Measurements from ENCODE around the gene RFX1. TPM values are rescaled to one million over a fixed set of nuclear protein-coding genes. Genes with fewer than 3 reads are reported as not detected.

The RFX1 gene
- total RNA-seq, 2 experiments from 2014 or later = 4.4 to 17.4 TPM

GRCh38 chr19:13995878-13996765, 10.0 kb downstream of the RFX1 start:
- POLR2A ChIA-PET = interaction anchor here (0.7 to 0.9 kb wide), 2 partner anchors 9 kb away, joined by 5 to 7 read pairs; no protein-coding TSS in a partner anchor
- peaks cover 59% of the 10 kb centered on the region for H3K36me3 ChIP-seq (ENCODE audit: insufficient read depth, low read length)
- no peaks in the 10 kb centered on the region for H4K20me1 ChIP-seq (ENCODE audit: insufficient read depth, low read length)
- no peak overlapping the region for H3K27ac ChIP-seq (ENCODE audit: low read depth, low read length, poor library complexity, severe bottlenecking)
- peaks cover 19% of the 10 kb centered on the region for H3K79me2 ChIP-seq (ENCODE audit: insufficient read depth, low read depth, low read length)
- intact Hi-C loops (cut with micrococcal nuclease; ENCODE audit: unreplicated experiment) = no loop called here
- no TSS peak for BruUV-seq (replicated peaks)
- TF ChIP-seq EZH2phosphoT487 (IDR thresholded peaks at IDR 0.05; ENCODE audit: borderline replicate concordance, low read depth, low read length) = no peak
- TF ChIP-seq, protein P1, sequence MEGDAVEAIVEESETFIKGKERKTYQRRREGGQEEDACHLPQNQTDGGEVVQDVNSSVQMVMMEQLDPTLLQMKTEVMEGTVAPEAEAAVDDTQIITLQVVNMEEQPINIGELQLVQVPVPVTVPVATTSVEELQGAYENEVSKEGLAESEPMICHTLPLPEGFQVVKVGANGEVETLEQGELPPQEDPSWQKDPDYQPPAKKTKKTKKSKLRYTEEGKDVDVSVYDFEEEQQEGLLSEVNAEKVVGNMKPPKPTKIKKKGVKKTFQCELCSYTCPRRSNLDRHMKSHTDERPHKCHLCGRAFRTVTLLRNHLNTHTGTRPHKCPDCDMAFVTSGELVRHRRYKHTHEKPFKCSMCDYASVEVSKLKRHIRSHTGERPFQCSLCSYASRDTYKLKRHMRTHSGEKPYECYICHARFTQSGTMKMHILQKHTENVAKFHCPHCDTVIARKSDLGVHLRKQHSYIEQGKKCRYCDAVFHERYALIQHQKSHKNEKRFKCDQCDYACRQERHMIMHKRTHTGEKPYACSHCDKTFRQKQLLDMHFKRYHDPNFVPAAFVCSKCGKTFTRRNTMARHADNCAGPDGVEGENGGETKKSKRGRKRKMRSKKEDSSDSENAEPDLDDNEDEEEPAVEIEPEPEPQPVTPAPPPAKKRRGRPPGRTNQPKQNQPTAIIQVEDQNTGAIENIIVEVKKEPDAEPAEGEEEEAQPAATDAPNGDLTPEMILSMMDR (conservative IDR thresholded peaks at IDR 0.05; ENCODE audit: low read length) = no peak
- peaks cover 9% of the 10 kb centered on the region for H3K4me1 ChIP-seq (ENCODE audit: insufficient read depth, low read length, poor library complexity, severe bottlenecking)
- no peak overlapping the region for H2AFZ ChIP-seq (ENCODE audit: low read length)
- H3K9me3 ChIP-seq (ENCODE audit: low read length) = peaks cover 9% of the 10 kb centered on the region
- no peak overlapping the region for H3K4me2 ChIP-seq (ENCODE audit: low read length)
- H3K4me3 ChIP-seq (ENCODE audit: low read depth, low read length, poor library complexity, severe bottlenecking) = no peak overlapping the region
- no peak for DNase-seq (ENCODE audit: low spot score)
- CTCF ChIA-PET (ENCODE audit: unreplicated experiment) = no interaction called here
- no peaks in the 10 kb centered on the region for H3K9me2 ChIP-seq (ENCODE audit: insufficient read depth, low read length)

- Histone ChIP-seq H3K9me3 (ENCODE audit: low read length) (peaks cover 9% of the 10 kb centered on the region), H2AFZ (ENCODE audit: low read length) (no peak overlapping the region), H3K4me3 (ENCODE audit: low read depth, low read length, poor library complexity, severe bottlenecking) (no peak overlapping the region), H3K36me3 (ENCODE audit: insufficient read depth, low read length) (peaks cover 55% of the 10 kb centered on the region), H3K79me2 (ENCODE audit: insufficient read depth, low read depth, low read length) (peaks cover 10% of the 10 kb centered on the region; the same call in 1 of the 2 replicates), H3K4me2 (ENCODE audit: low read length) (no peak overlapping the region), H4K20me1 (ENCODE audit: insufficient read depth, low read length) (no peaks in the 10 kb centered on the region), H3K9me2 (ENCODE audit: insufficient read depth, low read length) (no peaks in the 10 kb centered on the region), H3K27ac (ENCODE audit: low read depth, low read length, poor library complexity, severe bottlenecking) (no peak overlapping the region), H3K4me1 (ENCODE audit: insufficient read depth, low read length, poor library complexity, severe bottlenecking) (no peaks in the 10 kb centered on the region)
- POLR2A ChIA-PET = interaction anchor here (0.9 kb wide), 1 partner anchor 8 kb away, joined by 7 read pairs; no protein-coding TSS in a partner anchor
- TF ChIP-seq EZH2phosphoT487 (IDR thresholded peaks at IDR 0.05; ENCODE audit: borderline replicate concordance, low read depth, low read length) = no peak
- TF ChIP-seq, protein P1 (conservative IDR thresholded peaks at IDR 0.05; ENCODE audit: low read length) = no peak
- CTCF ChIA-PET (ENCODE audit: unreplicated experiment) = no interaction called here
- DNase-seq (ENCODE audit: low spot score) = no peak
- intact Hi-C loops (cut with micrococcal nuclease; ENCODE audit: unreplicated experiment) = no loop called here
- BruUV-seq (replicated peaks) = no TSS peak
These were observed 10.9 kb downstream of the RFX1 start for GRCh38 chr19:13995017-13995728.

Data from OCI-LY7 (cell line).